Measurements from ENCODE around the gene COX8A.
"Not testable (repeated sequence)": the region's sequence is repeated elsewhere in the genome, so short reads cannot be mapped to it uniquely, and the experiment has no call there.

COX8A gene

GRCh38 chr11:63970902-63971301 lies 3.5 kb upstream of the COX8A start:
- no peak for DNase-seq

GRCh38 chr11:63973912-63974258 lies 535 bp upstream of the COX8A start:
- DNase-seq: not testable (repeated sequence)

GRCh38 chr11:63978551-63979239 lies 4.3 kb downstream of the COX8A start:
- no peak for DNase-seq

GRCh38 chr11:63979426-63979825 lies 5.0 kb downstream of the COX8A start:
- no peak for DNase-seq

- DNase-seq: peak; percentile 43
Measured at GRCh38 chr11:63985812-63986155, 11.4 kb downstream of the COX8A start.

GRCh38 chr11:63986156-63986931 lies 11.9 kb downstream of the COX8A start, which contains the start of gene OTUB1:
TSS of gene OTUB1 (plus strand) at chr11:63986438. CDS start at chr11:63986457, 19 bp downstream.
- DNase-seq: peak; percentile 96

GRCh38 chr11:63986932-63987513 lies 12.6 kb downstream of the COX8A start:
- no peak for DNase-seq

GRCh38 chr11:63991558-63991957 lies 17.1 kb downstream of the COX8A start:
- DNase-seq: no peak

- DNase-seq: no peak
Measured at GRCh38 chr11:63993100-63993499, 18.7 kb downstream of the COX8A start.

GRCh38 chr11:63993993-63994392 lies 19.6 kb downstream of the COX8A start:
- no peak for DNase-seq

GRCh38 chr11:63996512-63996911 lies 22.1 kb downstream of the COX8A start:
- no peak for DNase-seq

GRCh38 chr11:63997104-63997700 lies 22.8 kb downstream of the COX8A start:
- no peak for DNase-seq

GRCh38 chr11:63997801-63998337 lies 23.4 kb downstream of the COX8A start:
- no peak for DNase-seq

GRCh38 chr11:63998558-63999348 lies 24.3 kb downstream of the COX8A start:
- no peak for DNase-seq

- DNase-seq: no peak
Measured at GRCh38 chr11:63999349-64000025, 25.1 kb downstream of the COX8A start.

- no peak for DNase-seq
Measured at GRCh38 chr11:64000026-64000739, 25.8 kb downstream of the COX8A start.

- DNase-seq: no peak
Measured at GRCh38 chr11:64000740-64001483, 26.5 kb downstream of the COX8A start.

- DNase-seq: no peak
Measured at GRCh38 chr11:64001484-64002420, 27.3 kb downstream of the COX8A start.

All from NCI-H774 (cell line).